HepG2 (cell line): ENCODE results near the gene E2F1. TPM values are rescaled to one million over a fixed set of nuclear protein-coding genes. Genes with fewer than 3 reads are reported as not detected.
A peak's percentile ranks its signal among the peaks of the same experiment; 100 is the strongest.

ENCODE experiments used
- CREM ChIP-seq, 2 experiments: sonication (generic) in 1 of 2; formaldehyde crosslinking in 1 of 2; IDR thresholded peaks; 2 replicates each; pipeline versions ENCODE4 v1.4.0 to v1.6.1; 2016 to 2020; ENCODE audit warnings: antibody characterized with exemption in 1 of 2, mild to moderate bottlenecking in 1 of 2, missing genetic modification reagents in 1 of 2
- FOXK2 ChIP-seq: fragments of 450-650 bp; IDR thresholded peaks from 2 replicates; pipeline ENCODE4 v1.6.1; 2016
- GATAD1 ChIP-seq: IDR thresholded peaks from 2 replicates; pipeline ENCODE4 v1.6.1; 2016; ENCODE audit warnings: missing genetic modification reagents, missing compliant biosample characterization
- GFI1 ChIP-seq: sonication (generic); formaldehyde crosslinking; IDR thresholded peaks from 2 replicates; pipeline ENCODE4 v1.5.0; 2020; ENCODE audit warnings: missing genetic modification reagents, mild to moderate bottlenecking, borderline replicate concordance
- GTF2F1 ChIP-seq: fragments of 150-350 bp; IDR thresholded peaks from 2 replicates; pipeline ENCODE4 v1.6.1; 2014; ENCODE audit warnings: low read length
- GZF1 ChIP-seq: sonication (generic); formaldehyde crosslinking; IDR thresholded peaks from 2 replicates; pipeline ENCODE4 v1.5.1; 2020; ENCODE audit warnings: mild to moderate bottlenecking, missing genetic modification reagents
- HOMEZ ChIP-seq: IDR thresholded peaks from 2 replicates; pipeline ENCODE4 v1.6.1; 2016; ENCODE audit warnings: low read depth
- IKZF5 ChIP-seq: IDR thresholded peaks from 2 replicates; pipeline ENCODE4 v1.6.1; 2018; ENCODE audit warnings: missing genetic modification reagents, mild to moderate bottlenecking, missing compliant biosample characterization
- KDM5B ChIP-seq: sonication (generic); formaldehyde crosslinking; IDR thresholded peaks from 2 replicates; pipeline ENCODE4 v1.4.0; 2020; ENCODE audit warnings: missing genetic modification reagents, mild to moderate bottlenecking, borderline replicate concordance
- NCOA1 ChIP-seq: sonication (generic); formaldehyde crosslinking; IDR thresholded peaks from 2 replicates; pipeline ENCODE4 v1.9.0; 2021; ENCODE audit warnings: missing genetic modification reagents
- POLR2A ChIP-seq, 2 experiments: IDR thresholded peaks; 2 replicates each; pipeline ENCODE4 v1.6.1; 2011; ENCODE audit warnings: low read depth in 2 of 2, low read length in 2 of 2, mild to moderate bottlenecking in 1 of 2, moderate library complexity in 1 of 2; ENCODE audit not compliant: insufficient read depth in 1 of 2
- REL ChIP-seq: sonication (generic); formaldehyde crosslinking; conservative IDR thresholded peaks from 2 replicates; pipeline ENCODE4 v1.8.0; 2022; ENCODE audit warnings: mild to moderate bottlenecking, missing genetic modification reagents, moderate library complexity
- RNF2 ChIP-seq: fragments of 450-650 bp; conservative IDR thresholded peaks from 2 replicates; pipeline ENCODE4 v1.6.1; 2016; ENCODE audit warnings: low read depth
- SRF ChIP-seq: IDR thresholded peaks from 2 replicates; pipeline ENCODE4 v1.6.1; 2011; ENCODE audit warnings: mild to moderate bottlenecking, low read depth, low read length, moderate library complexity
- ZFP37 ChIP-seq: sonication (generic); formaldehyde crosslinking; IDR thresholded peaks from 2 replicates; pipeline ENCODE4 v1.4.0; 2020; ENCODE audit warnings: missing genetic modification reagents, borderline replicate concordance
- ZKSCAN8 ChIP-seq: IDR thresholded peaks from 2 replicates; pipeline ENCODE4 v1.6.1; 2016; ENCODE audit warnings: borderline replicate concordance, missing genetic modification reagents, missing compliant biosample characterization
- ZNF124 ChIP-seq: sonication (generic); formaldehyde crosslinking; IDR thresholded peaks from 2 replicates; pipeline ENCODE4 v1.4.0; 2020; ENCODE audit warnings: missing genetic modification reagents
- ZNF292 ChIP-seq: sonication (generic); formaldehyde crosslinking; IDR thresholded peaks from 2 replicates; pipeline ENCODE4 v1.8.1; 2022; ENCODE audit warnings: mild to moderate bottlenecking, low read depth, missing genetic modification reagents, borderline replicate concordance
- ZNF367 ChIP-seq: sonication (generic); formaldehyde crosslinking; IDR thresholded peaks from 2 replicates; pipeline ENCODE4 v1.4.0; 2020; ENCODE audit warnings: missing genetic modification reagents, borderline replicate concordance
- ZNF468 ChIP-seq: sonication (generic); formaldehyde crosslinking; IDR thresholded peaks from 2 replicates; pipeline ENCODE4 v1.8.0; 2022; ENCODE audit warnings: mild to moderate bottlenecking, moderate library complexity, missing genetic modification reagents
- ZNF543 ChIP-seq: sonication (generic); formaldehyde crosslinking; IDR thresholded peaks from 2 replicates; pipeline ENCODE4 v1.4.0; 2020; ENCODE audit warnings: mild to moderate bottlenecking, missing genetic modification reagents
- ZSCAN21 ChIP-seq: sonication (generic); formaldehyde crosslinking; IDR thresholded peaks from 2 replicates; pipeline ENCODE4 v1.8.0; 2022; ENCODE audit warnings: mild to moderate bottlenecking, missing genetic modification reagents, moderate library complexity, borderline replicate concordance
- ZSCAN29 ChIP-seq: sonication (generic); formaldehyde crosslinking; conservative IDR thresholded peaks from 2 replicates; pipeline ENCODE4 v1.4.0; 2020; ENCODE audit warnings: mild to moderate bottlenecking, missing genetic modification reagents
- polyA plus RNA-seq, 8 experiments: library from polyadenylated mRNA; depleted of rRNA in 3 of 8; stranded (reverse) in 7 of 8; unstranded in 1 of 8; fragments of >200 nt; fragmentation: Illumina TruSeq in 4 of 8; extraction: Trizol in 4 of 8; gene quantifications; 2 replicates each; pipeline versions ENCODE4 v1.2.1 to v1.2.3, GENCODE V29; 2011 to 2016; ENCODE audit warnings: low read depth in 4 of 8, missing spikeins in 1 of 8, mixed read lengths in 1 of 8; ENCODE audit not compliant: insufficient read depth in 1 of 8
- total RNA-seq, 5 experiments: library from RNA; depleted of rRNA; stranded (reverse); fragments of >200 nt; fragmentation: Illumina TruSeq; extraction: Trizol; gene quantifications; 2 replicates each; pipeline ENCODE4 v1.2.3, GENCODE V29; 2016; ENCODE audit warnings: low read depth in 1 of 5
- TF ChIP-seq, protein P1 (sequence below): sonication (generic); formaldehyde crosslinking; IDR thresholded peaks from 2 replicates; pipeline ENCODE4 v1.5.0; 2020; ENCODE audit warnings: missing genetic modification reagents
- TF ChIP-seq, protein P2 (sequence below): sonication (generic); formaldehyde crosslinking; IDR thresholded peaks from 2 replicates; pipeline ENCODE4 v1.4.0; 2020; ENCODE audit warnings: missing genetic modification reagents

Gene E2F1
- total and polyA plus RNA-seq, 2 of the 13 experiments (the other 11 are each of a cell fraction or from before 2014, with no cell fraction given): 25.5 to 39.4 TPM

GRCh38 chr20:33732166-33732970 is 46.2 kb upstream of the E2F1 start (continued):
- TF ChIP-seq ZNF292 (CRISPR knock-in tag) (peak; percentile 62; the same call in 1 of the 2 replicates), KDM5B (CRISPR knock-in tag) (peak; percentile 94), REL (CRISPR knock-in tag) (peak; percentile 79), ZNF367 (CRISPR knock-in tag) (peak; percentile 75; the same call in 1 of the 2 replicates), RNF2 (peak; percentile 89; the same call in 1 of the 2 replicates), ZNF468 (CRISPR knock-in tag) (0 out of 2 replicates have a peak, but pooled peaks have one; percentile 18), CREM (IDR thresholded peaks at IDR 0.05) (no peak), CREM (CRISPR knock-in tag; IDR thresholded peaks at IDR 0.05) (no peak), ZSCAN29 (CRISPR knock-in tag) (peak; percentile 88; the same call in 1 of the 2 replicates), ZFP37 (no peak), IKZF5 (CRISPR knock-in tag) (peak; percentile 73), ZNF543 (CRISPR knock-in tag) (peak; percentile 82), ZKSCAN8 (CRISPR knock-in tag) (peak; percentile 100), NCOA1 (CRISPR knock-in tag) (peak; percentile 83), HOMEZ (CRISPR knock-in tag) (peak; percentile 62; the same call in 1 of the 2 replicates), SRF (peak; percentile 64; the same call in 1 of the 2 replicates), POLR2A (IDR thresholded peaks at IDR 0.05; ENCODE audit: insufficient read depth in 1 of 2, low read depth in 2 of 2, low read length in 2 of 2) (peak; percentile 71 to 96), GTF2F1 (no peak), GZF1 (CRISPR knock-in tag) (0 out of 2 replicates have a peak, but pooled peaks have one; percentile 46), FOXK2 (no peak), GATAD1 (CRISPR knock-in tag) (peak; percentile 66), GFI1 (no peak; the same call in 1 of the 2 replicates), ZSCAN21 (CRISPR knock-in tag) (peak; percentile 99), ZNF124 (peak; percentile 31; the same call in 1 of the 2 replicates)
- TF ChIP-seq, protein P1, sequence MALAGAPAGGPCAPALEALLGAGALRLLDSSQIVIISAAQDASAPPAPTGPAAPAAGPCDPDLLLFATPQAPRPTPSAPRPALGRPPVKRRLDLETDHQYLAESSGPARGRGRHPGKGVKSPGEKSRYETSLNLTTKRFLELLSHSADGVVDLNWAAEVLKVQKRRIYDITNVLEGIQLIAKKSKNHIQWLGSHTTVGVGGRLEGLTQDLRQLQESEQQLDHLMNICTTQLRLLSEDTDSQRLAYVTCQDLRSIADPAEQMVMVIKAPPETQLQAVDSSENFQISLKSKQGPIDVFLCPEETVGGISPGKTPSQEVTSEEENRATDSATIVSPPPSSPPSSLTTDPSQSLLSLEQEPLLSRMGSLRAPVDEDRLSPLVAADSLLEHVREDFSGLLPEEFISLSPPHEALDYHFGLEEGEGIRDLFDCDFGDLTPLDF: no peak; the same call in none of the 2 replicates
- TF ChIP-seq, protein P2, sequence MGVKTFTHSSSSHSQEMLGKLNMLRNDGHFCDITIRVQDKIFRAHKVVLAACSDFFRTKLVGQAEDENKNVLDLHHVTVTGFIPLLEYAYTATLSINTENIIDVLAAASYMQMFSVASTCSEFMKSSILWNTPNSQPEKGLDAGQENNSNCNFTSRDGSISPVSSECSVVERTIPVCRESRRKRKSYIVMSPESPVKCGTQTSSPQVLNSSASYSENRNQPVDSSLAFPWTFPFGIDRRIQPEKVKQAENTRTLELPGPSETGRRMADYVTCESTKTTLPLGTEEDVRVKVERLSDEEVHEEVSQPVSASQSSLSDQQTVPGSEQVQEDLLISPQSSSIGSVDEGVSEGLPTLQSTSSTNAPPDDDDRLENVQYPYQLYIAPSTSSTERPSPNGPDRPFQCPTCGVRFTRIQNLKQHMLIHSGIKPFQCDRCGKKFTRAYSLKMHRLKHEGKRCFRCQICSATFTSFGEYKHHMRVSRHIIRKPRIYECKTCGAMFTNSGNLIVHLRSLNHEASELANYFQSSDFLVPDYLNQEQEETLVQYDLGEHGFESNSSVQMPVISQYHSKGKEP (CRISPR knock-in tag): peak; percentile 25; the same call in 1 of the 2 replicates
